Endometrial microvascular endothelial cells (primary cell): ENCODE measurements around the gene ZNF800. TPM values are rescaled to one million over a fixed set of nuclear protein-coding genes. Genes with fewer than 3 reads are reported as not detected.

Experiments used
- in situ Hi-C: cut with HindIII; loops from 2 replicates; pipeline ENCODE4 v1.10.0; 2017; ENCODE audit warnings: low sequenced_read_pairs, low pct_unique_long_range_greater_than_20kb; ENCODE audit errors: inconsistent ontology term
- total RNA-seq: library from RNA; depleted of rRNA; stranded (reverse); fragments of >200 nt; gene quantifications from one replicate; pipeline ENCODE4 v1.2.3, GENCODE V29; 2015; ENCODE audit errors: inconsistent ontology term

Gene ZNF800
- total RNA-seq, 1 donor from 2014 or later, result 16.4 TPM

DNA sequence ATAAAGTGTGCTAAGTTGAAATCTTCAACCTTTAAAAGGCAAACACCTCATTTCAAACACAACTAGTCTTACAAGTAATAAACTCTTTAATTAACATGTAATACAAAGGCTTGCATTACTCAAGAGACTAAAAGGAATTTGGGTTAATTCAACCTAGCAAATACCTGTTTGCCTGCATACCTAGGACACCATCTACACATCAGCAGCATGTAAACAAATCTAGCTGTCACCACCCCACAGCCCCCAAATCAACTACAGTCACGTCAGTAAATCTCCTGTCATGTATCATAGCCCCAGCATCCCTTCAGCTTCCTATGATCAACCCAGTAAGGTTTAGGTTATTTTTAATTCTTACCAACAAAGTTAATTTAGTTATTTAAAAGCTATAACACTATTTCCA lies 33.5 kb downstream of the ZNF800 start:
- in situ Hi-C loops, result no loop called here

DNA sequence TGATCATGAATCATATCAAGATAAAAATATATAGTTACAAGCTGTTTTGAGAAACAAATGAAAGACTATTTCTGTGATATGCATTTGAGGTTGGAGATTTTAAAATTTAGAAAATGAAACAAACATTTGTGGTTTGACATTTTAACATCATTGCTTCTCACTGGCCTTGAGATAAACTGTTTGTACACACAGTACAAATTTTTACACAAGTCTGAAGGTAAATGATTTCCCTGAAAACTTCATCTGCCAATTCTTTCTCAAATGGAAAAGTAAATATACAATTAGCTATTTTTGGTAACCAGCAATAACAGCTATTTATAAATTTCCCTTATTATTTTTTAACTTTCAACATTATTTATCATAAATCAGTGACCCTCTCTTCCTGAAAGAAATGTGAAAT lies 38.6 kb downstream of the ZNF800 start:
- in situ Hi-C loops, result no loop called here

DNA sequence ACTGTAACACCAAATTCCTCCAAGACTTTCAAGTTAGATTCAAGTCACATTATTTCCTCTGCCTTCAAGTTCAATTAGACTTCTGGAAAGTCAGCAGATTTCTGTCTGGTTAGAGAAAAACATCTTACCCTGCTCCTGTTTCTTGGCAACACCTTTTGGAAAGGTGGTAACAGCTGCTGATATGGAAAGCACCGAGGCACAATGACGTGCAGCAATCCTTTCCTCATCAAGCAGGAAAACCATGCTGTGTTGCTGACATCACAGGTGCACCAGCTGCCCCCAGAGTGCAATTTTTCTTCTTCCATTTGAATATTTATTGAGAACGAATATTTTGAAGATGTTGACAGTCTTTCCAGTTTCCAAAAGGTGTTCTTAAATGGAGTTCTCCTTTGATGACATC lies 41.9 kb downstream of the ZNF800 start:
- in situ Hi-C loops, result no loop called here

GRCh38 chr7:127349881-127350280 lies 42.6 kb downstream of the ZNF800 start:
- in situ Hi-C loops, result no loop called here

- in situ Hi-C loops, result no loop called here
Measured at GRCh38 chr7:127348247-127348631, 44.3 kb downstream of the ZNF800 start.

DNA sequence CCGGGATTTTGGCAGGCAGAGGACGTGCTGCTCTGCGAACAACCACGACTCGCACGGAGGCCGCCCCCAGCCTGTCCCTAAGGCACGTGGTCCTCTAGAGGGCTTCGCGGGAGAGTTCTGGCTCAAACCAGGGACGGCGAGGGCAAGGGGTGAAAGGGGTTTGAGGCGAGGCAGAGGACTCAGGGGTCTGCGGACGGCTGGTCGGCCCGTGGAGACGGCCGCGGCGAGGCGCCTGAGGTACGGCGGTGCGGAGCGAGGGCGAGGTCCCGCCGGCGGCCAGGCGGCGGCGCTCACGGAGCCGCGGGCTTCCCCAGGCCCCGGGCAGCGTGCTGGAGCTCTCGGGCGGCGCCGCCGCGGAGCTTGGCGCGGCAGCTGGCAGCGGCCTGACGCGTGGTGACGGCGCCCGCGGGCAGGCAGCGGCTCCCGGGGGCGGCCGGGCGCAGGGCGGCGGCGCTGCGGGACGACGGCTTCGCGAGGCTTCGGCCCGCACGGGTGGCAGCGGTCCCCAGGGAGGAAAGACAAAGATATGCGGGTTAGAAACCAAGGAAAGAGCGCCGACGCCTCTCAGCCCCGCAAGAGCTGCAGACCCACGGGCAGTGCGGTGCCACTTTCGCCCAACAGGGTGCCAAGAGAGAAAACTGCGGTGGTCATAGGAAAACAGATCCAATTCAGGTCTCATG lies 44.8 kb downstream of the ZNF800 start:
- in situ Hi-C loops, result no loop called here

DNA sequence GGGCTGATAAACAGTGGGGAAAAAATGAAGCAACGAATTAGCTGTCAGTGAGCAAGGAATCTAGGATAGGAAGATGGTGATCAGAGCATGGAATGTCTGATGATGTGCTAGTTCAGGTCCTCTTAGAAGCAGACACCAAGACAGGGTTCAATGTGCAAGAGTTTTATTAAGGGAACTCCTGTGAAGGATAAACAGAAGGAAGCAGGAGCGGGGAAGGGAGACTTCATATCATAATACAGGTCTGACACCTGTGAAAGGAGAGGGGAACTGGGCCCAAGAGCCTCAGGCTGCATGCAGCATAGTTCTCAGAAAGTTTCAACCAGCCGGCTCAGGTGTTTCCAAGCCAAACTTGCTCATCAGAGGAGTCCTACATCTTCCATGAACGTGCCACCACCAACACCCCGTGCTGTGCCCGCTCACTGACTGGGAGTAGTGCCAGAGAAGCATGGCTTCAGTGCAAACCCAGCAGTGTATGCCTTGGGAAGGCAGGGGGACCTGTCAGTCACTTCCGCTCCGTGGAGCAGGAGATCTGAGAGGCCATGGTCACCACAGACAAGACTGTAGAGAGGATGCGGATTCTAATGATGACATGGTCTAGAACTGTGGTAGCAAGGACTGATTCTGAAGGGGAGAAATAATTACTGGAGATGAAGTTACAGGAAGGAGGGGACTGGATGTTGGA lies 45.8 kb downstream of the ZNF800 start:
- in situ Hi-C loops, result no loop called here

- in situ Hi-C loops, result no loop called here
Measured at GRCh38 chr7:127342596-127342995, 49.9 kb downstream of the ZNF800 start.

DNA sequence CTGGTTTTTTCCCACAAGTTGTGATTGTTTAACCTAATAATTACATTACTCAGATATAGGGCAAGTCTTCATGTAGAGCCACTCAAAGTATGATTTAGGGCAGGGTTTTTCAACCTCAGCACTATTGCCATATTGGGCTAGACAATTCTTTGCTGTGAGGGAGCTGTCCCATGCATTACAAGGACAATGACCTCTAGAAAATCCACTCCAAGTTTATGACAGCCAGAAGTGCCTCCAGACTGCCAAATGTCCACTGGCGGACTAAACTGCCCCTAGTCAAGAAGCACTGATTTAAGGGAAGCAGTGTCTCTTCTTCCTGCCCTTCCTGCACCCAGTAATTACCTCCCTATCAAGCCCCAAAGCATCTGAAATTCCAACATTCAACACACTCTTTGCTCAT lies 54.4 kb downstream of the ZNF800 start:
- in situ Hi-C loops, result no loop called here

DNA sequence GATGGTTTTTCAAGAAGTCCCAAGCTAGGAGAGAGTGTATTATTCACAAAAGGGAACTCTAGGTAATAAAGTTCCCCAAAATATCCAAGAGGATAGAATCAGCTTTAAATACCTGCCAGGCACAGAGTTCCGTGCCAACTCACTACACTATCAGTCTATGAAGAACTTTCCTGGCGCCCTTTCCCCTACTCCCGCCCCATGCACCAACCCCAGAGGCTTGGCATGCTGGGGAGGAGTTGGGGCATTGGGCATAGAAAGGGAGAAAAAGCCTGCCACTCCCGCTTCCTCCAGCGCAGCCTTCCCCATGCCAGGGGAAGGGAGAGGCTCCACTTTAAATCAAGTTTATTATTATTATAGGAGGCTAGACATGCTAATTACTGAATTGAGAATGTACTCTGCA lies 54.9 kb downstream of the ZNF800 start:
- in situ Hi-C loops, result no loop called here

GRCh38 chr7:127336458-127336857 lies 56.0 kb downstream of the ZNF800 start:
- in situ Hi-C loops, result no loop called here

- in situ Hi-C loops, result no loop called here
Measured at GRCh38 chr7:127332880-127333279, 59.6 kb downstream of the ZNF800 start.

DNA sequence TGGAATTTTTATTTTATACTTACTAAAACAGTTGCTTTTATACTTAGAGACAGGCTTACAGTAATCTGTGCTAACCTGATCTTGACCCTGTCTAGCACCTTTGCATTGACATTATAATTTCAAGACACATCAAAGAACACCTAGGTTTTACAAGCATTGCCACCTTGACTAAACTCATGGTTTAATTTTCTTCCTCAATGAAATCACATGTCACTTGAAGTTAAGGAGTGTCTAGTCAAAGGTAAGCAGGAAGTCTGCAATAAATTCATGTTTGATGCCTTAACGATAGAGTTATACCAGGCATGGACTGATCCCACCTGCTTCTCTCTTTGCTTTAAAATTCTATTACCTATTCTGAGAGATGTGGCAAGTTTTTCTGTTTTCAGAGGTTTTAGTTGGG lies 62.4 kb downstream of the ZNF800 start:
- in situ Hi-C loops, result no loop called here

DNA sequence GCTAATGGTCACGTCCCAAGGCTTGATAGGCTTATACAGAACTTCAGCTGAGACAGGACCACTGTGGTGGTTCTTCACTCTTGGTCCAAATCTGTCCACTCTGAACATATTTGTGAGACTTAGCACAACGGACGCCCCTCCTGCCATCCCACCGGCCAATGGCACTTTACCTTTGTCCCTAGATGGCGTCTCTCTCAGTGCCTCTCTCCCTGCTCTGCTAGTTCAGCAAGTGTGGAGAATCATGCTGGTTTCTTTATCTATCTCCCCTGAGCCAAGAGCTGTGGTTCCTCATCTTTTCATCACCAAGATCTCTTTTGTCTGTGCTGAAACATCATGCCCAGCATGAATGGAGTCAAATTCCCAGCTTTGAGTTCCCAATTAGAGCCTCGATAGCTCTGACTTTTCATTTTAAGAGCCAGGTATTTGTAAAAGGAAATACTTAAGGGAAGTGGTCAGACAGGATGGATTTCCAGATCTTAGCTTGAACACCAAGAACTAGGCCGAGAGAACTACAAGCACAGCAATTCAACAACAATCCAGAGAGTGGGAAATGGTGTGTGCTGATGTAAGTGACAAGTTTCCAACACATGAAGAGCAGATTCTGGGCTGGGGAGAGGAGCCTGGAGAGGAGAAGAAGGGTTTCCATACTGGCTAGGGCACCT lies 69.5 kb downstream of the ZNF800 start:
- in situ Hi-C loops, result no loop called here

DNA sequence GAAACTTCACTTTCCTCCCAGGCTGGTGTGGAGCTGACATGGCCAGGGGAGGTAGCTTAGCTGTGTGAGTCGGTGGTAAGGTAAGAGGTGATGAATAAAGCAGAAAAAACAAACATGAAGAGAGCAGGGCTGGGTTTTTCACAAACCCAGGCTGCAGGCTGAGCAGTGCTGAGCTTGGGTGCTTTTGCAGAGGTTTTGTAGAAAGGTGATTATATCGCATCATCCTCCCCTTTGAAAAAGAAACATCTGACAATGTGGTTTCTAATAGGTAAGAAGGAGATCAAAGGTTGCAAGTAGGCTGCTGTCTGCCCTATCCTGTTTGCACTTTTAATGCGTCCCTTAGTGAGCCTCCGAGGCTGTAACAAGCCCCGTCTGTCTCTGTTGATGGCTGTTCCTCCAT lies 70.2 kb downstream of the ZNF800 start:
- in situ Hi-C loops, result no loop called here

GRCh38 chr7:127320974-127321373 lies 71.5 kb downstream of the ZNF800 start:
- in situ Hi-C loops, result no loop called here

Other genes starting within 250 kb of the ZNF800 start
- gene GRM8, start 139.8 kb downstream of the ZNF800 start, total RNA-seq, result not detected
- 13.8 TPM for gene GCC1, start 192.9 kb upstream of the ZNF800 start, total RNA-seq
- 218 TPM for gene ARF5, start 195.7 kb upstream of the ZNF800 start, total RNA-seq
- gene FSCN3, start 201.0 kb upstream of the ZNF800 start, total RNA-seq, result not detected
- gene PAX4, start 225.4 kb upstream of the ZNF800 start, total RNA-seq, result not detected